Common myeloid progenitor, CD34-positive (primary cell): Measurements from ENCODE around the gene MRS2.

Experiments
- CTCF ChIA-PET: fragments of 350-600 bp; sonication (Branson Sonifier 250); formaldehyde crosslinking; loops from one replicate; lab custom pipeline; 2021; ENCODE audit warnings: antibody characterized with exemption; lab: Charles Lee
- POLR2A ChIA-PET: fragments of 350-600 bp; sonication (Branson Sonifier 250); formaldehyde crosslinking; loops from one replicate; lab custom pipeline; 2021; ENCODE audit warnings: antibody characterized with exemption; lab: Charles Lee
- DNase-seq, 3 donors: peaks; one replicate each; pipeline versions ENCODE4 v3.0.0 to v3.0.0-alpha.2; 2013
- H3K27ac ChIP-seq, 2 experiments: 1 replicate in 1 of 2; 2 replicates in 1 of 2; pipeline ENCODE4 v1.7.0; 2013; ENCODE audit warnings: inconsistent platforms in 2 of 2, low read length in 2 of 2, mild to moderate bottlenecking in 2 of 2, low read depth in 1 of 2, moderate library complexity in 1 of 2; ENCODE audit not compliant: severe bottlenecking in 2 of 2, insufficient read depth in 1 of 2, poor library complexity in 1 of 2
- H3K27me3 ChIP-seq, 5 experiments: replicated peaks in 2 of 5; 1 replicate in 3 of 5; 2 replicates in 2 of 5; pipeline versions ENCODE4 v1.6.1 to v1.7.0; 2013; ENCODE audit warnings: low read length in 4 of 5, mild to moderate bottlenecking in 2 of 5, moderate library complexity in 2 of 5, inconsistent platforms in 1 of 5; ENCODE audit not compliant: insufficient read depth in 5 of 5, control insufficient read depth in 4 of 5
- H3K36me3 ChIP-seq, 4 experiments: 1 replicate in 2 of 4; 2 replicates in 2 of 4; pipeline versions ENCODE4 v1.6.1 to v1.7.0; 2013; ENCODE audit warnings: low read length in 3 of 4, control low read depth in 1 of 4, mild to moderate bottlenecking in 1 of 4; ENCODE audit not compliant: control insufficient read depth in 4 of 4, insufficient read depth in 4 of 4
- H3K4me1 ChIP-seq, 4 experiments: 1 replicate in 3 of 4; 2 replicates in 1 of 4; pipeline versions ENCODE4 v1.6.1 to v1.7.1; 2013; ENCODE audit warnings: low read length in 3 of 4, mild to moderate bottlenecking in 3 of 4, control low read depth in 1 of 4, inconsistent platforms in 1 of 4, moderate library complexity in 1 of 4; ENCODE audit not compliant: control insufficient read depth in 4 of 4, insufficient read depth in 4 of 4; ENCODE audit errors: control extremely low read depth in 1 of 4
- H3K4me3 ChIP-seq, 7 experiments: 1 replicate in 4 of 7; 2 replicates in 3 of 7; pipeline versions ENCODE4 v1.5.1 to v1.7.0; 2013; ENCODE audit warnings: mild to moderate bottlenecking in 7 of 7, low read length in 6 of 7, moderate library complexity in 6 of 7, inconsistent platforms in 2 of 7, low read depth in 2 of 7, control low read depth in 1 of 7; ENCODE audit not compliant: insufficient read depth in 4 of 7, control insufficient read depth in 1 of 7; ENCODE audit errors: extremely low read depth in 1 of 7
- H3K9me3 ChIP-seq, 5 experiments: 1 replicate in 4 of 5; 2 replicates in 1 of 5; pipeline versions ENCODE4 v1.6.1 to v1.7.1; 2013; ENCODE audit warnings: low read length in 4 of 5, mild to moderate bottlenecking in 2 of 5, inconsistent platforms in 1 of 5, low read depth in 1 of 5, moderate library complexity in 1 of 5; ENCODE audit not compliant: control insufficient read depth in 4 of 5, insufficient read depth in 2 of 5; ENCODE audit errors: control extremely low read depth in 1 of 5
- WGBS: methylation state at CpG from one replicate; pipeline ENCODE4 v1.1.5; 2013; ENCODE audit not compliant: insufficient coverage; 5-methylcytosine and 5-hydroxymethylcytosine counted together

MRS2 gene

GRCh38 chr6:24440897-24441598 is 38.3 kb downstream of the MRS2 start:
- POLR2A ChIA-PET, result interaction anchor here (1.0 kb wide), 1 partner anchor 13 kb away, joined by 3 read pairs; no protein-coding TSS in a partner anchor
- CTCF ChIA-PET, result interaction anchor here (1.5 kb wide), 1 partner anchor 42 kb away, joined by 3 read pairs; no protein-coding TSS in a partner anchor
- no peak overlapping the region for H3K4me3 ChIP-seq

GRCh38 chr6:24441599-24441904 is 38.8 kb downstream of the MRS2 start:
- Histone ChIP-seq H3K4me3 (no peak overlapping the region), H3K9me3 (no peaks in the 10 kb centered on the region), H3K27ac (no peak overlapping the region), H3K27me3 (no peaks in the 10 kb centered on the region), H3K36me3 (peaks cover 0 to 2% (median 0%) of the 10 kb centered on the region in 4 experiments), H3K4me1 (no peaks in the 10 kb centered on the region)
- ChIA-PET POLR2A (interaction anchor here (1.0 kb wide), 1 partner anchor 13 kb away, joined by 3 read pairs; no protein-coding TSS in a partner anchor), CTCF (no interaction called here)
- no peak for DNase-seq
- 80% methylated on average over 2 of the region's 3 CpGs for WGBS

More at GRCh38 chr6:24440897-24441598, 38.3 kb downstream of the MRS2 start:
- DNase-seq, result no peak
- no peaks in the 10 kb centered on the region for H3K27me3 ChIP-seq
- no peaks in the 10 kb centered on the region for H3K9me3 ChIP-seq
- WGBS, result 100% methylated on average over 6 of the region's 16 CpGs
- H3K4me1 ChIP-seq, result no peaks in the 10 kb centered on the region
- H3K36me3 ChIP-seq, result peaks cover 0 to 3% (median 1%) of the 10 kb centered on the region in 4 experiments
- H3K27ac ChIP-seq, result no peak overlapping the region

GRCh38 chr6:24444588-24444987 is 41.9 kb downstream of the MRS2 start:
- DNase-seq, result no peak
- H3K4me1 ChIP-seq, result no peaks in the 10 kb centered on the region
- H3K9me3 ChIP-seq, result no peaks in the 10 kb centered on the region
- ChIA-PET POLR2A (interaction anchor here (0.7 kb wide), 1 partner anchor 95 kb away, joined by 4 read pairs; no protein-coding TSS in a partner anchor), CTCF (no interaction called here)
- H3K27me3 ChIP-seq, result no peaks in the 10 kb centered on the region
- no peak overlapping the region for H3K27ac ChIP-seq
- no peaks in the 10 kb centered on the region for H3K36me3 ChIP-seq
- WGBS, result 100% methylated on average over 3 of the region's 4 CpGs
- H3K4me3 ChIP-seq, result no peak overlapping the region

- CTCF ChIA-PET, result no interaction called here
- H3K4me1 ChIP-seq, result no peaks in the 10 kb centered on the region
- H3K36me3 ChIP-seq, result no peaks in the 10 kb centered on the region
- 80% methylated on average over 1 of the region's 4 CpGs for WGBS
- H3K27me3 ChIP-seq, result no peaks in the 10 kb centered on the region
- no peak overlapping the region for H3K27ac ChIP-seq
- H3K4me3 ChIP-seq, result no peak overlapping the region
- DNase-seq, result no peak
- POLR2A ChIA-PET, result no interaction called here
- H3K9me3 ChIP-seq, result no peaks in the 10 kb centered on the region
Observed at GRCh38 chr6:24445704-24446103, 43.0 kb downstream of the MRS2 start.

- Histone ChIP-seq H3K4me1 (no peaks in the 10 kb centered on the region), H3K36me3 (no peaks in the 10 kb centered on the region), H3K9me3 (no peaks in the 10 kb centered on the region), H3K4me3 (no peak overlapping the region), H3K27ac (no peak overlapping the region), H3K27me3 (no peaks in the 10 kb centered on the region)
- 94% methylated on average over 4 of the region's 7 CpGs for WGBS
- no peak for DNase-seq
- ChIA-PET POLR2A (no interaction called here), CTCF (no interaction called here)
Observed at GRCh38 chr6:24446670-24447069, 43.9 kb downstream of the MRS2 start.

- no peak for DNase-seq
- ChIA-PET POLR2A (no interaction called here), CTCF (no interaction called here)
- no peaks in the 10 kb centered on the region for H3K9me3 ChIP-seq
- no peak overlapping the region for H3K27ac ChIP-seq
- H3K36me3 ChIP-seq, result no peaks in the 10 kb centered on the region
- no peaks in the 10 kb centered on the region for H3K27me3 ChIP-seq
- H3K4me3 ChIP-seq, result no peak overlapping the region
- no peaks in the 10 kb centered on the region for H3K4me1 ChIP-seq
- 75% methylated on average over 4 of the region's 4 CpGs for WGBS
Observed at GRCh38 chr6:24448396-24448795, 45.7 kb downstream of the MRS2 start.

GRCh38 chr6:24448828-24449525 is 46.2 kb downstream of the MRS2 start:
- Histone ChIP-seq H3K4me1 (no peaks in the 10 kb centered on the region), H3K4me3 (no peak overlapping the region), H3K27me3 (no peaks in the 10 kb centered on the region), H3K36me3 (no peaks in the 10 kb centered on the region), H3K9me3 (no peaks in the 10 kb centered on the region), H3K27ac (no peak overlapping the region)
- ChIA-PET CTCF (no interaction called here), POLR2A (no interaction called here)
- no peak for DNase-seq
- 78% methylated on average over 8 of the region's 9 CpGs for WGBS
